Adrenal gland (tissue), 12 donors: ENCODE measurements around the gene PRDM1. TPM values are rescaled to one million over a fixed set of nuclear protein-coding genes. Genes with fewer than 3 reads are reported as not detected.
A peak's percentile ranks its signal among the peaks of the same experiment; 100 is the strongest.

ENCODE experiments used
- DNase-seq, 7 donors: peaks; one replicate each; pipeline ENCODE4 v3.0.0-alpha.2; 2019 to 2020
- H3K27ac ChIP-seq, 5 donors: fragments of 200-600 bp; sonication (generic) in 4 of 5; 1 replicate in 3 of 5; 2 replicates in 2 of 5; pipeline versions ENCODE4 v1.5.1 to v1.8.0; 2016 to 2020; ENCODE audit warnings: mild to moderate bottlenecking in 1 of 5
- H3K27me3 ChIP-seq: fragments of 200-600 bp; 2 replicates; pipeline ENCODE4 v1.8.0; 2021
- H3K36me3 ChIP-seq, 2 donors: fragments of 200-600 bp; replicated peaks in 1 of 2; 1 replicate in 1 of 2; 2 replicates in 1 of 2; pipeline versions ENCODE4 v1.5.1 to v1.8.0; 2018 to 2022
- H3K4me1 ChIP-seq, 2 donors: fragments of 200-600 bp; replicated peaks in 1 of 2; 1 replicate in 1 of 2; 2 replicates in 1 of 2; pipeline versions ENCODE4 v1.5.1 to v1.8.0; 2018 to 2021
- H3K4me3 ChIP-seq, 4 donors: fragments of 200-600 bp; sonication (generic) in 3 of 4; one replicate each; pipeline ENCODE4 v1.5.1; 2016 to 2018
- H3K9me3 ChIP-seq, 3 donors: fragments of 200-600 bp; sonication (generic) in 1 of 3; replicated peaks in 1 of 3; 1 replicate in 2 of 3; 2 replicates in 1 of 3; pipeline versions ENCODE4 v1.5.1 to v1.8.0; 2016 to 2021
- POLR2A ChIP-seq, 2 donors: fragments of 450-650 bp; IDR thresholded peaks; one replicate each; pipeline ENCODE4 v1.6.1; 2017; ENCODE audit warnings: antibody characterized with exemption in 2 of 2, mild to moderate bottlenecking in 2 of 2, moderate library complexity in 1 of 2
- WGBS, 4 donors: extraction: QIAGEN DNeasy Blood & Tissue Kit in 2 of 4; methylation state at CpG; one replicate each; pipeline versions ENCODE4 v1.1.5 to v1.1.7; 2013 to 2017; 5-methylcytosine and 5-hydroxymethylcytosine counted together
- intact Hi-C, 2 donors: fragments of 100-400 bp; cut with DNase I; formaldehyde crosslinking; loops; one replicate each; pipeline versions ENCODE4 v1.14.1 to v1.15.0; 2022 to 2023
- polyA plus RNA-seq, 3 donors: library from polyadenylated mRNA; stranded (reverse); fragments of 200-250 nt in 2 of 3; fragments of 350-450 nt in 1 of 3; fragmentation: Illumina TruSeq in 1 of 3; extraction: RNeasy Lipid Tissue Mini Kit (QIAGEN cat#74804) in 1 of 3; gene quantifications; one replicate each; pipeline ENCODE4 v1.2.3, GENCODE V29; 2013 to 2014
- total RNA-seq, 9 donors: library from RNA; depleted of rRNA in 4 of 9; stranded (reverse); fragments of >200 nt in 4 of 9; fragments of 120-200 nt in 1 of 9; fragmentation: NEBNext Ultra II Directional in 1 of 9; extraction: Animal tissue kit (Norgen Biotek cat#: 25700) in 1 of 9; gene quantifications; one replicate each; pipeline versions ENCODE4 v1.1.0 to v1.2.4, GENCODE V29; 2013 to 2023
- TF ChIP-seq, protein P1 (sequence below), 6 experiments: fragments of 450-650 bp in 4 of 6; fragments of 200-600 bp in 2 of 6; sonication (generic) in 1 of 6; IDR thresholded peaks; 1 replicate in 5 of 6; 2 replicates in 1 of 6; pipeline versions ENCODE4 v1.5.1 to v1.8.0; 2016 to 2021; ENCODE audit warnings: antibody characterized with exemption in 6 of 6, mild to moderate bottlenecking in 2 of 6, moderate library complexity in 1 of 6
- donor health status: healthy with polysubstance abuse.
- donor health status: Bipolar disorder and iron deficiency.
- donor health status: DM: yes; HTN: yes; CAD: no.
- donor health status: DM: no; HTN: no; CAD: no.
- donor health status: DM: no; HTN: no; CAD: no.
- donor health status: DM: yes; HTN: yes; CAD: no.

Gene PRDM1
- total and polyA plus RNA-seq, 12 donors = 0.40 to 7.5 (median 3.7) TPM

DNA sequence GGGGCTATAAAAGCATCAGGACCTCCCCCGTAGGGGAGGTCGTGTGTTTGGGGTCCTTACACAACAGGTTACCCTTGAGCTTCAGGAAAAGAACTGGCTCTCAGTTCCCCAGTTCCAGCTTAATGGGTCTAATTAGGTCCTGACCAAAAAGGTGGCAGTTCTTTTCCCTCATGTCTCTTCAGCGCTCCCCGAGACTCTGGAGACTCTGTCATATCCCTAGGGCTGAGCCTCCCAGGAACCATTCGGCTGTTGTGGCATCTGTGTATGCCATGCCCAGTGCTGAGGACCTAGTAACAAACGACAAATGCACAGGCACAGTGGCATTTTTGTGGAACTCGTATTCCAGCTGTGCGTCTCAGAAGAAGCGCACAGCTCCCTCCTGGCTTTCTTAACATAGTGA lies 14.6 kb downstream of the PRDM1 start:
- Histone ChIP-seq H3K4me1 (no peaks in the 10 kb centered on the region), H3K9me3 (no peaks in the 10 kb centered on the region), H3K27ac (no peak overlapping the region), H3K4me3 (no peak overlapping the region), H3K36me3 (no peaks in the 10 kb centered on the region), H3K27me3 (peaks cover 9% of the 10 kb centered on the region)
- no peak for DNase-seq
- intact Hi-C loops = no loop called here
- 79 to 91% (median 86%) methylated on average over 8 to 9 of the region's 9 CpGs for WGBS, 4 donors
- TF ChIP-seq, protein P1, sequence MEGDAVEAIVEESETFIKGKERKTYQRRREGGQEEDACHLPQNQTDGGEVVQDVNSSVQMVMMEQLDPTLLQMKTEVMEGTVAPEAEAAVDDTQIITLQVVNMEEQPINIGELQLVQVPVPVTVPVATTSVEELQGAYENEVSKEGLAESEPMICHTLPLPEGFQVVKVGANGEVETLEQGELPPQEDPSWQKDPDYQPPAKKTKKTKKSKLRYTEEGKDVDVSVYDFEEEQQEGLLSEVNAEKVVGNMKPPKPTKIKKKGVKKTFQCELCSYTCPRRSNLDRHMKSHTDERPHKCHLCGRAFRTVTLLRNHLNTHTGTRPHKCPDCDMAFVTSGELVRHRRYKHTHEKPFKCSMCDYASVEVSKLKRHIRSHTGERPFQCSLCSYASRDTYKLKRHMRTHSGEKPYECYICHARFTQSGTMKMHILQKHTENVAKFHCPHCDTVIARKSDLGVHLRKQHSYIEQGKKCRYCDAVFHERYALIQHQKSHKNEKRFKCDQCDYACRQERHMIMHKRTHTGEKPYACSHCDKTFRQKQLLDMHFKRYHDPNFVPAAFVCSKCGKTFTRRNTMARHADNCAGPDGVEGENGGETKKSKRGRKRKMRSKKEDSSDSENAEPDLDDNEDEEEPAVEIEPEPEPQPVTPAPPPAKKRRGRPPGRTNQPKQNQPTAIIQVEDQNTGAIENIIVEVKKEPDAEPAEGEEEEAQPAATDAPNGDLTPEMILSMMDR (IDR thresholded peaks at IDR 0.05) = no peak

DNA sequence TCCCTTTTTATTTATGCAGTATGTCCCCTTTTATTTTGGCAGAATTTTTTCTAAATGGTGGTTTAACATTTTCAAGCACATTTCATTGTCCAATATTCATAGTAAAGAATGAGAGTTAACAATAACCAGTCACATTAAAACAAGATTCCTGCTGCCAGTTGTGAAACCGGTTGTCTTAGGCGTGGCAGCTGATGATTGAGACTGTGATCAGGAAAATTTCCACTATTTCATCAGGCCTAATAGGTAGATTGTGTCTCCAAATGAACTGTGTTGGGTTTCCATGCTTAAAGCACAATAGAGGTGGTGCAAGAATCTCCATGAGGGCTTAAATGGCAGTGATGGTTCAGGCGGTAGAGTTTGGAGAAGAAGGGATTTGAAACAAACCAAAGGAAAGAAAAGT lies 15.3 kb downstream of the PRDM1 start:
- no peak overlapping the region for H3K4me3 ChIP-seq
- H3K4me1 ChIP-seq = no peaks in the 10 kb centered on the region
- intact Hi-C loops = no loop called here
- H3K27ac ChIP-seq = no peak overlapping the region
- WGBS, 4 donors = 90 to 92% (median 91%) methylated on average over 3 of the region's 3 CpGs
- no peaks in the 10 kb centered on the region for H3K9me3 ChIP-seq
- no peak for TF ChIP-seq POLR2A (IDR thresholded peaks at IDR 0.05)
- TF ChIP-seq, protein P1 (IDR thresholded peaks at IDR 0.05) = no peak
- no peaks in the 10 kb centered on the region for H3K36me3 ChIP-seq
- DNase-seq = no peak
- peaks cover 9% of the 10 kb centered on the region for H3K27me3 ChIP-seq

DNA sequence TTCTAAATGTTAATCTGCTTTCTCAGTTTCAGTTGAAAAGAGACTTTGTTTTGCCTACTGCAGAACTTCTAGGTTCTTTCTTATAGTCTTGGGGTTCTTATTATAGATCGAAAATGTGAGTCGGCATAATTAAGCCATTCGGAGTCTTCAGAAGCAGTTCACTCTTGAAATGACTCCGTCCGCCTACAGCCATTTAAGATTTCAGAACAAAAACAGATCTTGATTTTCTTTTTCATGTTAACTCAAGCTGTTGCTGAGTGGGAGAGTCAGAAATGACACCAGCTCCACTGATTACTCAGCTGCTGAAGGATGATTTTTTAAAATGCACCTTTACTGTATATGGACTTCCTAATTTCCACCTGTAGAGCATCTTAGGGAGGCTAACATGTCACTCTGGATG lies 15.9 kb downstream of the PRDM1 start:
- Histone ChIP-seq H3K27me3 (peaks cover 12% of the 10 kb centered on the region), H3K27ac (no peak overlapping the region), H3K4me3 (no peak overlapping the region), H3K36me3 (no peaks in the 10 kb centered on the region), H3K4me1 (no peaks in the 10 kb centered on the region), H3K9me3 (no peaks in the 10 kb centered on the region)
- intact Hi-C loops = no loop called here
- DNase-seq = no peak
- TF ChIP-seq, protein P1 (IDR thresholded peaks at IDR 0.05) = no peak
- no peak for TF ChIP-seq POLR2A (IDR thresholded peaks at IDR 0.05)
- WGBS, 4 donors = 71 to 86% (median 81%) methylated on average over 5 of the region's 5 CpGs

DNA sequence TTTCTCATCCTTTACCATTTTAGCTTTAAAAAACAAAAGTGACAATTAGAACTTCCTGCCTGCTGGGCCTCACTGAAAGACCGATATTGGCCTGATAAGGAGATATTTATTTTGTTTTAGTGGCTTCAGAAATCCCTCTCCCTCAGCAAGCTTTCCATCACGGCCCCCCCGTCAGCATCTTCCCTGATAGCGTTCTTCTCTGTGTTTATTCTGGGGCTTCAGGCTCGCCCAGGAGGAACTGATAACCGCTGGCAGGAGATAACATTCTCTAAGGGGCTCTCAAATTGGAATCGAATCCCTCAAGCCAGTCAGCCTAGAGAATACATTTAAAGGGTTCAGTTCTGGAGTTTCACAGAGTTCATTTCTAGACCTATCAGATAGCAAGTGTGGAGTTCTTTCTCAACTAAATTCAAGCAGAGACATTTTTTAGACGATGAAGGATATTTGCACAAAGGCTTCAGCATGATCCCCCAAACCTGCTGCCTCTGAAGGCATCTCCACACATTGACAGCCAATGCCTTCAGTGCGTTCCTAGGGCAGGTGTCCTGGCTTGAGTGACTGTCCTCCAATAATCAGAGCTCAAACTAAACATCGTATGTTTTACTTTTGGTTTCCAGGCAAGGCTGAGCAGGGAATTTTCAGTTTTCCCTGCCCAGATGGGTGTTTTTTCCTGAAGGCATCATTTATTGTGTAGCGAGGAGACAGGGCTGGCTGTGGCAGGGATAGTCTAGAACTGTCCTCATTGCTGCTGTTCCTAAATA lies 17.0 kb downstream of the PRDM1 start:
- WGBS, 4 donors = 28 to 42% (median 35%) methylated on average over 11 of the region's 11 CpGs
- H3K9me3 ChIP-seq = no peaks in the 10 kb centered on the region
- peak overlapping the region in 1 of 4 donors; percentile 9 for H3K4me3 ChIP-seq
- H3K27me3 ChIP-seq = peaks cover 12% of the 10 kb centered on the region
- H3K27ac ChIP-seq = no peak overlapping the region
- TF ChIP-seq POLR2A (IDR thresholded peaks at IDR 0.05) = no peak
- TF ChIP-seq, protein P1 (IDR thresholded peaks at IDR 0.05) = no peak
- no peaks in the 10 kb centered on the region for H3K4me1 ChIP-seq
- DNase-seq = no peak
- H3K36me3 ChIP-seq = no peaks in the 10 kb centered on the region
- intact Hi-C loops = no loop called here
